Stimulated activated CD4-positive, alpha-beta T cell treated with anti-CD3 and anti-CD28 coated beads, Interleukin-4, amount 100 ng/mL, for 1 hour (primary cell): ENCODE data around the gene CCND1.

Source experiments
- DNase-seq: peaks from one replicate; pipeline ENCODE4 v3.0.0-alpha.2; 2020

Gene CCND1

DNA sequence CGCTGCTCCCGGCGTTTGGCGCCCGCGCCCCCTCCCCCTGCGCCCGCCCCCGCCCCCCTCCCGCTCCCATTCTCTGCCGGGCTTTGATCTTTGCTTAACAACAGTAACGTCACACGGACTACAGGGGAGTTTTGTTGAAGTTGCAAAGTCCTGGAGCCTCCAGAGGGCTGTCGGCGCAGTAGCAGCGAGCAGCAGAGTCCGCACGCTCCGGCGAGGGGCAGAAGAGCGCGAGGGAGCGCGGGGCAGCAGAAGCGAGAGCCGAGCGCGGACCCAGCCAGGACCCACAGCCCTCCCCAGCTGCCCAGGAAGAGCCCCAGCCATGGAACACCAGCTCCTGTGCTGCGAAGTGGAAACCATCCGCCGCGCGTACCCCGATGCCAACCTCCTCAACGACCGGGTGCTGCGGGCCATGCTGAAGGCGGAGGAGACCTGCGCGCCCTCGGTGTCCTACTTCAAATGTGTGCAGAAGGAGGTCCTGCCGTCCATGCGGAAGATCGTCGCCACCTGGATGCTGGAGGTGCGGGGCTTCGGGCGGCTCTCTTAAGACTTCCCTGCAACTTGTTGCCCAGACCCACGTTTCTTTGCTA is at the start of gene CCND1:
CCND1 (plus strand) TSS at position 162 of the 587 bp plus-strand sequence; CDS start at position 320, 158 bp downstream.
- DNase-seq = peak; percentile 54

DNA sequence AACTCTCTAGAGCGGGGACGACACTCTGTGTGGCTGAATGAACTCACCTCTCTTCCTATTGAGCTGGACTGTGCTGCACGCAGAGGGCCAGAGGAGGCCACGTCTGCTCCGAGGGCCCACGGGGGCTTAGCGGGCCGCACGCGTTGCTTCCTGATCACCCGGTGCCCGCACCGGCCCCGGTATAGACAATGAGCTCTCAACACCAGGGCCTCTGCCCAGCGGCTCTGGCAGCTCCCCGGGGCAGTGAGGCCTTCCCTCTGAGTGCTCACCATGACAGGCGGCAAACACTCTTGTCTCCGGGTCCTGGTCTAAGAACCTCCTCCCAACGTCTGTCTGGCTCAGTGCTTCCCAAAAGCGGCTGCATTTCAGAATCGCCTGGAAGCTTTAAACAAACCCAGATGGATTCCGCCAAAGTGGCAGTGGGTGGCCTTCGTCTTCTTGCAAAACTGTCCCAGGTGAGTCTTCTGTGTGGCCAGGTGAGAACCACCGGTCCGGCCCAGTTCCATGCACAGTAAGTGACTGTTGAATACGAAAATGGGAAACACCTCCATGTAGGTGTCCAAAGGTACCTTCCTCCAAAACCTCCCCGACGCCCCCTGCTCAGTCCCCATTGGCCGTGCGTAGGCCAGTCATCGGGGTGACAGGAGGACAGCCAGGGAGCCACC is 47.8 kb upstream of the CCND1 start:
- no peak for DNase-seq

- no peak for DNase-seq
Observed at GRCh38 chr11:69593851-69594250, 47.1 kb upstream of the CCND1 start.

DNA sequence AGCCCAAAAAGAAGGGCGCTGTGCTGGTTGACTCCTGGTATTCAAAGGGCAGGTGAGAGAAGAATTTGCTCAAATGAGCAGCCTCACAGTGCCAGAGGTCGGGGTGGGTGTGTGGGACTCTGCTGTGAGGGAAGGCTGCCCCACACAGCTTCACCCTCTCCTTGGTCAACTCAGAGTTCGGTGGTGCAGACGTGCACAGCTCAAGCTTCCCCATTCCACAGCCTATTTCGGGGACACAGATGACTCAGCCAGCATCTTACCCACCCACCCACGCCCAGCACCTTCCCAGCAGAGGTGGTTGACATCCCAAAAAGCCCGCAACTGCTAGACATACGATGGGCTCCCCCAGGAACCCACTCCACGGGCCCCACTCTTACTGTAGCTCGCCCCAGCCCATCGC is 46.5 kb upstream of the CCND1 start:
- no peak for DNase-seq

DNA sequence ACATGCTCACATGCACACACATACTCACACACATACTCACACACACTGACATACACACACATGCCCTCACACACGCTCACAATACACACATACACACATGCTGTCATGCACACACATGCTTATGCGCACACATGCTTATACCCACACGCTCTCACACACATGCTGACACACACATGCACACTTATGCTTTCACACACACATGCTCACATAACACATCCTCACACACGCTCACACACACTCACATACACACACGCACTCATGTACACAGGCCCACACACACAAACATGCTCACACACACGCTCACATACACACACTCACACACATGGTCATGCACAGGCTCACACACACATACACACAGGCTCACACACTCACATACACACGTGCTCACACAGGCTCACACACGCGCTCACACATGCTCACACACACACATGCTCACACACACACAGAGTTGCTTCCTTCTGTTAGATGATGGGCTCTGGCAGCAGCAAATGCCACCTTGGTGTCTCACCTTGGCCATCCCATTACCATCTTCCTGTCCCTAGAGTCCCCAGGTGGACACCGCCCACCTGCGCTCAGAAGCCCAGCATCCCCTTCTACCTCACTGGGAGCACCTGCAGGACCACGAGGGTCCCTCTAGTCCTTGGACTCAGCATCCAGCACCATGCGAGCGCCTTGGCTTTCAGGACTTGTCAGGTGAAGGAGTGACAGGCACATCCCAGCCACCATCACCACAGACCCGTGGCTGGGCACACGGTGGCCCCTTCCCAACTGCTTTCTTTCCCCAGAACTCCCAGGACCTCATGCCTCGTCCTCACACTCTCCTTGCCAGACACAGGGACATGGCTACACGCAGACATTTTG is 44.9 kb upstream of the CCND1 start:
- no peak for DNase-seq

DNA sequence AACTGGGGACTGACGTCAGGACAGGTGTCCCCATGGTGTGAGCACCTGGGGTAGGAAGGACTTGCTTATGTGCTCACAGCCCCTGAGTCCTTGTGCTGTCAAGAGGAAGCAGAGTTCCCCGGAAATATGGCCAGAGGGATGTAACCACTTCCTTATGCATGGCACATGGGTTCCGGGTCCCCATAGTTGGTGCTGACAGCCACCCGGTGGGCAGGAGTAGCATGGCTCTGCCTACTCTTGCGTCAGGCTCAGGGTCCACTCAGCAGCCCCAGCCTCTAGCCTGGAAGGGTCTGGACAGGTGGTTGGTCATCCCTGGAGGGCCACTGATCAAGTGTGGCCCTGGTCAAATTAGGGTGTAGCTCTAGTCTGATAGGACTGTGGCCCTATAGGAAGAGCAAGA is 42.8 kb upstream of the CCND1 start:
- DNase-seq = no peak

GRCh38 chr11:69599502-69599901 is 41.5 kb upstream of the CCND1 start:
- DNase-seq = no peak

DNA sequence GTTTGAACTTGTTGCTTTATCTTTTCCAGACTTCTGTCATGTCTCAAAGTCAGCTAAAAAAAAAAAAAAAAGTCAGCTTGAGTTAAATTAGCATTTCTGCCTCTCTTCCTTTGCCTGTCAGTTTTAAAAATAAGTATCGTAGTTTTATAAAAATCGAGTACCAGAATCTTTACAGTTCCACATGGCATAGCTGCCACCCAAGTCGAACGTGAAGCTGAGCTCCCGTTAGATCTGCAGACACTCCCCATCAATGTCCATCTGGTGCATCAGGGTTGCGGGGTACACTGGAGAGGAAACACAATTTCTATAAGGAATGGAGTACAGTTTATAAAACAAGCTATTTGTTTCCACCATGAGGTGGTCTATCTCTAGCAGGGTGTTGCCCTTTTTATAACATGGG is 41.0 kb upstream of the CCND1 start:
- no peak for DNase-seq

DNA sequence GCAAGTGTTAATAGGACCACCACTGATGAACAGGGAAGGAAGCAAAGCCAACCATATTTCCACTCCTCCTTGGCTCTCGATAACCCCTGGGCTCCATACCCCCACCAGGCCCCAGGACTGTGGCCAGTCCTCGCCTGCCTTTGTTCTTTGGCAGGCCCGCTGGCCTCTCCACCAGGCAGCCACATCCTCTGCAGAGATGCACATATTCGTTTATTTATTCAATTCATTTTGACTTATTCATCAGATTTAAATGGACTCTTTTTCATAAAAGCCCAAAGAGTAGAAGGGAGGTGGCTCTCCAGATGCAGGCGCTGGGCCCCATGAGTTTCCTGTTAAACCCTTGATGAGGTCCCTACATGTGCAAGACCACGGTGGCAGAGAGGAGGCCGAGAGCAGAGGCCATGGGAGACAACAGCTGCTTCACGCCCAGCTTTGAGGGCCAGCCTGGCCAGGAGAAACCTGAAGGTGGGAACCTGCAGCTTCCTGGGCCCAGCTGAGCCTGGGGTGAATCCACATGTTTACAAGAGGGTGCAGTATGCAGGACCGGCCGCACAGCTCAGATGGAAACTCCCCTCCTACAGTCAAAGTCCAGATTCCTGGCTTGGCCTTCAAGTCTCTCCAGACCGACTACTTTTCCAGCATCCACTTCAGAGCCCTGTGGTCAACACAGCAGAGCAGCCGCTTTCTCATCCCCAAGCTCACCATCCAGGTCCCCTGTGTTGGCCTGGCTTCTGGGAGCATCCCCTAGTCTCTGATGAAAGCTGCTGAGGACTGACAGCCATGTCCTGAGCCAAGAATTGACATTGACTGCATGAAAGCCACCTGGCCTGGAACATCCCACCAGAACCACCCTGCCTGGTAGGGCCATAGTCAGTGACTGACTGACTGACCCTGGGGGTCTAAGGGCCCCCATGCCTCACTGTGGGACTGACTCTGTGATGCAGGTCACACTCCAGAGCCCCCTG is 39.7 kb upstream of the CCND1 start:
- no peak for DNase-seq

DNA sequence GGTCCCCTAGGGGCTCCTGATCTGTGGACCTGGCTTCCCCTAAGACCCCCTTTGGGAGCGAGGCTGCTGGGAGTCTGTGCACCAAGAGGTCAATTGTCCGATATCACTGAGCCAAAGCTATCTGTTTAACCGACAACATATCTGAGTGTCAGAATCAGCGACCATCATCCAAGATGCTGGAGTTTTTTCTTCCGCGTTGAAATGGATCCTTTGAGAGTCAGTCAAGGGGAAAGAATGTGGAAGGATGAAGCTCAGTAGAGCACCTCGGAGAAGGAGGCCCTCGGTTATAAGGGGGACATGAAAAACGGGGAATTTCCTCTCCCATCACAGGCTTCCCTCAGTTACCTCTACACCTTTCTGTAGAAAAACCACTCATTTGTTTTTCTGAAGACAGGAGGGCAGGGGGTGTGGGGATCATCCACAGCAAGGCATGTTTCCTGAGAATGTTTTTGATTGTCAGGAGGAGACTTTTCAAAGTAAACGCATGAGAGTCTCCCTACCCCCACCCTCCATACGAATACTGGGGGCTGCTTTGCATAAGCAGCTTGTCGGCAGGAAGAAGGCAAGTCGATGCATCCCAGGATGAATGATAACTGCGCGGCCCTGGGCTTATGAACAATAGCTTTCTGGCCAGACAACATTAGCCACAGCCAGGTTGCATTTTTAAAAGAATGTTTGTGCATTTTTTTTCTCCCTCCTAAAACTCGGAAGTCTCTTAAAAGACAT is 37.7 kb upstream of the CCND1 start:
- DNase-seq = no peak

GRCh38 chr11:69604055-69604454 is 36.9 kb upstream of the CCND1 start:
- DNase-seq = no peak

GRCh38 chr11:69605737-69606526 is 35.0 kb upstream of the CCND1 start:
- DNase-seq = no peak

- no peak for DNase-seq
Observed at GRCh38 chr11:69609351-69609750, 31.6 kb upstream of the CCND1 start.

GRCh38 chr11:69611548-69612526 is 29.1 kb upstream of the CCND1 start:
- DNase-seq = no peak

- DNase-seq = no peak
Observed at GRCh38 chr11:69613594-69613993, 27.4 kb upstream of the CCND1 start.

- DNase-seq = no peak
Observed at GRCh38 chr11:69614085-69614484, 26.9 kb upstream of the CCND1 start.

GRCh38 chr11:69615545-69616278 is 25.2 kb upstream of the CCND1 start:
- no peak for DNase-seq

DNA sequence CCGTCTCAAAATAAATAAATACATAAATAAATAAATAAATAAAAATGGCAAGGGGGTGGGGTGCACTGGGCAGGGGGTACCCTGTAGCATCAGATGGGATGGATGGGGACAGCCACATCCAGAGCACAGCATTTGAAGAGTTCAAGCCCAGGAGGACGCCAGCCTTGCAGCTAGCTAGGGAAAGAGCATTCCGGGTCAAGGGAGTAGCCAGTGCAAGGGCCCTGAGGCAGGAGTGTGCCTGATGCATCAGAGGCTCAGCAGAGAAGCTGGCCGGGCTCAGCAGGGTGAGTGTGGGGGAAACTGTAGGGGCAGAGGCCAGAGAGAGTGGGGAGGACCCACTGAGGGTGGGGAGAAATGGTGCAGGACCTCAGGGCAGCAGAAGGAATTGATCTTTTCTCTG is 23.7 kb upstream of the CCND1 start:
- DNase-seq = no peak

DNA sequence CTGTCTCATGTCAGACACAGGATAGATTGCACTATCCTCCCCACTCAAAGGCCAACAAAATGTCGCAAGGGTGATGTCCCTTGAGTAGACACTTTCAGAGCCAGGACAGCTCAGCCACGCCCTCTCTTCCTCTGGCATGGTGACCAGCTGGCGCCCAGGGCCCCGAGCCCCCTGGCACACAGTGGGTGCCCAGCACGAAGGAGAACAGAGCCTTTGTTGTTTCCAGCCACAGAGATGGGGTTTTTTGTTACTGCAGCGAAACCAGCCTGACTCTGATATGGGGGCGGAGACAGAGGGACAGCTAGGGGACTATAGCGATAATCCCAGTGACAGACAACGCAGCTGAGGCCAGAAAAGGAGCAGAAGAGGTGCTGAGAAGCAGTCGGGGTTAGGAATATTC is 23.3 kb upstream of the CCND1 start:
- DNase-seq = no peak
